Progenitor cell of endocrine pancreas (in vitro differentiated cells): ENCODE measurements around the gene SMYD1. TPM values are rescaled to one million over a fixed set of nuclear protein-coding genes. Genes with fewer than 3 reads are reported as not detected.

ENCODE experiments used
- DNase-seq: peaks from one replicate; pipeline ENCODE4 v3.0.0; 2021; ENCODE audit warnings: low spot score; ENCODE audit not compliant: unreplicated experiment
- H3K27ac Mint-ChIP-seq: 2 replicates; pipeline ENCODE4 v1.8.0; 2021; ENCODE audit warnings: mild to moderate bottlenecking, moderate library complexity, mixed read lengths
- H3K27me3 Mint-ChIP-seq: 2 replicates; pipeline ENCODE4 v1.8.0; 2021; ENCODE audit warnings: mixed read lengths
- H3K36me3 Mint-ChIP-seq: 2 replicates; pipeline ENCODE4 v1.8.0; 2022; ENCODE audit warnings: mixed read lengths; ENCODE audit not compliant: insufficient read depth
- H3K4me1 Mint-ChIP-seq: 2 replicates; pipeline ENCODE4 v1.8.0; 2021; ENCODE audit warnings: low read depth, mixed read lengths
- H3K4me3 Mint-ChIP-seq: 2 replicates; pipeline ENCODE4 v1.8.0; 2021; ENCODE audit warnings: low read depth, mild to moderate bottlenecking, moderate library complexity, mixed read lengths
- H3K9me3 Mint-ChIP-seq: 2 replicates; pipeline ENCODE4 v1.8.0; 2021; ENCODE audit warnings: low read depth, mixed read lengths
- total RNA-seq: library from RNA; stranded (reverse); gene quantifications from 2 replicates; pipeline ENCODE4 v1.2.1, GENCODE V29; 2021
- TF ChIP-seq, protein P1 (sequence below): fragments of 200-600 bp; sonication (generic); IDR thresholded peaks from one replicate; pipeline ENCODE4 v1.5.0; 2021; ENCODE audit warnings: antibody characterized with exemption, mild to moderate bottlenecking; ENCODE audit not compliant: unreplicated experiment

Gene SMYD1
- total RNA-seq, 1 donor from 2014 or later = not detected

DNA sequence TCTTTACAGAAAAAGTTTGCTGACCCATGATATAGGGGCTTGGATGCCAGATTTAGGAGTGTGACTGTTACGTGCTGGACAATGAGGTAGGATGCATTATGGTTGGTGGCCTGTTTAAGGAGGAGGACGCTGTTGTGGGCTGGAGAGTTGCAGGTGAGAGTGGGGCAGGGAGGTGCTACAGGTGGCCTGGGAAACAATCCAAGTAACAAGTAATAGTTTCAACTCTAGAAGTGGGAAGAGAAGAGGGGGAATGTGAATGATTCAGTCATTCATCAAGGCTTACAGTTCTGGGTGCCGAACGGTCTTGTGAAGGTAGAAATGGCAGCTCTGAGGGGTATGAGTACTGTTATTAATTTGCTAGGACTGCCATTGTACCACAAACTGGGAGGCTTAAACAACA is 54.1 kb downstream of the SMYD1 start:
- H3K27ac Mint-ChIP-seq = no peak overlapping the region
- no peak overlapping the region for H3K4me3 Mint-ChIP-seq
- H3K36me3 Mint-ChIP-seq = no peaks in the 10 kb centered on the region
- H3K4me1 Mint-ChIP-seq = no peaks in the 10 kb centered on the region
- TF ChIP-seq, protein P1, sequence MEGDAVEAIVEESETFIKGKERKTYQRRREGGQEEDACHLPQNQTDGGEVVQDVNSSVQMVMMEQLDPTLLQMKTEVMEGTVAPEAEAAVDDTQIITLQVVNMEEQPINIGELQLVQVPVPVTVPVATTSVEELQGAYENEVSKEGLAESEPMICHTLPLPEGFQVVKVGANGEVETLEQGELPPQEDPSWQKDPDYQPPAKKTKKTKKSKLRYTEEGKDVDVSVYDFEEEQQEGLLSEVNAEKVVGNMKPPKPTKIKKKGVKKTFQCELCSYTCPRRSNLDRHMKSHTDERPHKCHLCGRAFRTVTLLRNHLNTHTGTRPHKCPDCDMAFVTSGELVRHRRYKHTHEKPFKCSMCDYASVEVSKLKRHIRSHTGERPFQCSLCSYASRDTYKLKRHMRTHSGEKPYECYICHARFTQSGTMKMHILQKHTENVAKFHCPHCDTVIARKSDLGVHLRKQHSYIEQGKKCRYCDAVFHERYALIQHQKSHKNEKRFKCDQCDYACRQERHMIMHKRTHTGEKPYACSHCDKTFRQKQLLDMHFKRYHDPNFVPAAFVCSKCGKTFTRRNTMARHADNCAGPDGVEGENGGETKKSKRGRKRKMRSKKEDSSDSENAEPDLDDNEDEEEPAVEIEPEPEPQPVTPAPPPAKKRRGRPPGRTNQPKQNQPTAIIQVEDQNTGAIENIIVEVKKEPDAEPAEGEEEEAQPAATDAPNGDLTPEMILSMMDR = no peak
- no peak for DNase-seq
- peaks cover 5% of the 10 kb centered on the region for H3K27me3 Mint-ChIP-seq
- no peaks in the 10 kb centered on the region for H3K9me3 Mint-ChIP-seq

DNA sequence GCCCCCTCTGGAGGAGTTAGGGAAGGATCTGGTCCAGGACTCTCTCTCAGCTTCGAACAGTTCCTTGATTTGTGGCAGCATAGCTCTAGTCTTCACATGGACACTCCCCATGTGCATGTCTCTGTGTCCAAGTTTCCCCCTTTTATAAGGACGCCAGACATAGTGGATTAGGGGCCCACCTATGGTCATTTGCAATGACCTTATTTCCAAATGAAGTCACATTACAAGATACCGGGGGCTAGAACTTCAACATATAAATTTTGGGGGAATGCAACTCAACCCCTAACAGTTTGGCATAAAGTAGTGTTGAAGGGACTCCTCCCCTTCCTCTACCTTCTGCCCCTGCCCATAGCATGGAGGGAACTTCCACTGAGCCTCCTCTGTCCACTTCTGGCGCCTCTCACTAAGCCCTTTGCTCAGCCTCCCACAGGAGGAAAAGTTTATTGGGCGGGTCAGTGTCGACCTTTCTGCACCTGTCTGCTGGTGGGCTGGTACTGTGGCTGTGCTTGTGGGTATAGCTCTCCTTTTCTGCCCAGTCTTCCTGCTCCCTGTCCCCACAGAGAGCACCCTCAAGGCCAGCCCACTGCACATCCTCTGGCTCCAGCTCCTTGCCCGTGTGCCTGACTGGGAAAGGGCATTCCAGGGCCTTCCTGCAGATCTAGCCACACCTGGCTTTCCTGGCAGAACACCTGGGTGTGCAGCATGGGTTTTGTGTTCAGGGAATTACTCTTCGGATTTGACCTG is 54.7 kb downstream of the SMYD1 start:
- H3K27me3 Mint-ChIP-seq = peaks cover 5% of the 10 kb centered on the region
- H3K4me3 Mint-ChIP-seq = no peak overlapping the region
- H3K4me1 Mint-ChIP-seq = peaks cover 2% of the 10 kb centered on the region
- TF ChIP-seq, protein P1 = no peak
- H3K36me3 Mint-ChIP-seq = no peaks in the 10 kb centered on the region
- H3K9me3 Mint-ChIP-seq = no peaks in the 10 kb centered on the region
- no peak overlapping the region for H3K27ac Mint-ChIP-seq
- DNase-seq = no peak

DNA sequence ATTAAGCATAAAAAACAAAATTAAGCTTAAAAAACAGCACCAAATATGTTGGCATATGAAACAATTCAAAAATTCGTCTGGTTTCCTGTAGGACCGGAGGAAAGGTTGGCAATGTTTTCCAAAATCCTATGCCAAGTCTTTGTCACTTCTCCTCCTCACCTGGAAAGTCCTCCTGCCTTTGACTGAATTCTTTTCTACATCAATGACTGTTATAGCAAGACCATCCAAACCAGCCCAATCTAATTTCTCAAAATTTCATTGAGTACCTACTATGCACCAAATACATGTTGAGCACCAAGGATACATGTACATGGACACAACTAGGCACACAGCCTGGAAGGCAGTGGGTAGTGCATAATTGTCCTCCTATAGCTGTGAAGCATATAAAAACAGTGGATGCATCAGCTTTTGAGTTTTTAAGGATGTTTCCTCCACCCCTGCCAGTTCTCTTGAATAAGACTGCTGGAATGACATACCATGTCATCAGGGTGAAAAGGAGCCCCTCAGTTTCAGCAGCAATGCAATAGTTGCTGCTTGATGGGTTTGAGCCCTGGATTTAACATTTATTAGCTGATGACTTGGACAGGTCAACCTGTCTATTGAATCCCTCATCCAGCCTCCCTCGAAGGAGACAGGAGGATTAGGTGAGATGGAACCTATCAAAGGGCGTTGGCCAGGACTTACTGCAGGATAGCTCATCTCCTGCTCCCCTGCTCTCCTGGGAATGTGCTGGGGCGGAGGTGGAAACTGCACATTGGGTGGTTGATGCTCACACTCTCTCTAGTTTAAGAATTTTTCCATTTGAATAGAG is 55.7 kb downstream of the SMYD1 start:
- TF ChIP-seq, protein P1 = no peak
- Mint-ChIP-seq H3K36me3 (no peaks in the 10 kb centered on the region), H3K27me3 (peaks cover 5% of the 10 kb centered on the region), H3K4me1 (peaks cover 10% of the 10 kb centered on the region), H3K27ac (no peak overlapping the region), H3K9me3 (no peaks in the 10 kb centered on the region), H3K4me3 (no peak overlapping the region)
- no peak for DNase-seq

GRCh38 chr2:88123975-88124917 is 56.6 kb downstream of the SMYD1 start:
- TF ChIP-seq, protein P1 = no peak
- Mint-ChIP-seq H3K27me3 (peaks cover 5% of the 10 kb centered on the region), H3K4me3 (no peak overlapping the region), H3K4me1 (peaks cover 16% of the 10 kb centered on the region), H3K36me3 (no peaks in the 10 kb centered on the region), H3K27ac (no peak overlapping the region), H3K9me3 (no peaks in the 10 kb centered on the region)
- DNase-seq = no peak
